NCI-H1694 treated with DMSO at 0.1 percent for 48 hours (cell line): Measurements from ENCODE around the gene LRRC3.

Experiments
- DNase-seq: peaks from one replicate; lab custom pipeline; 2025; lab: John Stamatoyannopoulos, UW

The LRRC3 gene

DNA sequence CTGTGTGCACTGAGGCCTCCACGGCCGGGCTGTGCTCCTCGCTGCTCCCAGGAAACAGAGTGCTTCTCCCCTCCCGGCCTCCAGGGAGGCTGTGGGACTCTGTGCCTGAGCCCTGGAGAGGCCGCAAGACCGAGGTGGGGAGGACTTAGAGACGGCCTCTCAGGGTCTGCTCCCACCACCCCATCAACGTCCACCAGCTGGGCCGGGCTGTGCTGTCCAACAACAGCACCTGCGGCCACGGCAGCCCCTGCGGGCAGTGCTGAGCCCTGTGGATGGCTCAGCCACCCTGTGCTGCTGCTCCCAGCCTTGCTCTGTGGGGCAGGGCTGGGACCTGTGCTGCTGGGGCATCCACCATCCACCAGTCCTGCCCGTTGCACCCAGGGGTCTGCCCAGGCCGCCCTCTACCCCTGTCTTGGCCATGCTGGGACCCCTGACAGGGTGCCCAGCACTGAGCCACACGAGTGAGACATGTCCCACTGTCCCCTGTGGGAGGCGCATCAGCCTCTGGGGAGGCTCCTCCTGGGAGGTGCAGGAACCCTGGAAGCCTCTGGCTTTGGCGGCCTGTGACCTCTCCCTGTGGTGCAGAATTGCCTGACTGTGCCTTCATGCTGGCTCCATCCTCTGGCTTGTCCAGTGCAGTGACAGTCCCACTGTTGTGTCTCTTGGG, 31.2 kb upstream of the LRRC3 start:
- no peak for DNase-seq

DNA sequence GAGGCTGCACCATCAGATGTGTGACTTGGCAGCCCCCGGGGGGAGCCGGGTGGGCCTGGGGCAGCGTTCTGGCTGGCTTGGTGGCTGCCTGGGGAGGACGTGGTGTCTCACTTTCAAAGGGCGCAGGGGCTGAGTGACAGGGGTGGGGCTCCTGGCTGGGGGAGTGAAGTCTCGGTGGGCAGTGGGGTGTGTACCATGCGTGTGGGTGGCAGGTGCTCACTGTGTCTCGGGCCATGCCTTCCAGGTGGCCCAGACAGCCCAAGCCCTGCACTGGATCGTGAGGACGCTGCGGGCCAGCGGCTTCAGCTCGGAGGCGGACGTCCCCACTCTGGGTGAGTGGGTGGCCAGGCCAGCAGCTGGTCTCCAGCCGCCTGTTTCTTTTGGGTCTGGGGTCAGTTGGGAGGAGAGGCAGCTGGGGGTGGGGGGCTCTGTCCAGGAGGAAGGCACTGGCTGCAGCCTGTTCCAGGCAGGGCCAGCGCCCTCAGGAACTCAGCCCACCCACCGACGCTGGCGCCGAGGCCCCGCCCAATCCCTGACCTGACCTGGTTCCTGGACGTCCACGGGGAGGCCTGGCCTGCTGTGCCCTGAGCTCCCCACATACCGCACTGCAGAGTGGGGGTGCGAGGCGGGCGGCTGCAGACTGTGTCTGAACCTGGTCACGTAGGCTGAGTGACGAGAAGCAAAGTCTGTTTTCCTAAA, 30.6 kb upstream of the LRRC3 start:
- no peak for DNase-seq

DNA sequence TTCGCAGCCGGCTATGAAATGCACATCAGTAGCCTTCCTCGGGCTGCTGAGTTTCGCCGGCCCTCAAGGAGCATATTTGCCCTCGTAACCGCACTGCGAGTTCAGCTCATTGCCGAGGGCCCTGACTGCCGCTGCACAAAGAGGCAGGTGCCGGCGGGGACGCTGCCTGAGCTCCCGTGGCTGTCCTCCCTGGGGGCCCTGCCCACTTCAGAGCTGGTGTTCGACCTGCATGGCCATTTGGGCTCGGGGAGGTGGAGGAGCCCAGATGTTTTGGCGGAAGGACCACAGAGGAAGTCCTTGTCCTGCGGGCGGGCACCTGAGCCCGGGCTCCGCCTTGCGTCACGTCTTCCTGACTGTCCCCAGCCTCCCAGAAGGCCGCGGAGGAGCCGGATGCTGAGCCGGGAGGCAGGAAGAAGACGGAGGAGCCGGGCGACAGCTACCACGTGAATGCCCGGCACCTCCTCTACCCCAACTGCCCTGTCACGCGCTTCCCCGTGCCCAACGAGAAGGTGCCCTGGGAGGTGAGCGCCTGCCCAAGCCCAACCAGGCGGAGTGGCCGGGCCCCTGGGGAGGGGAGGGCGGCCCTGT, 29.9 kb upstream of the LRRC3 start:
- no peak for DNase-seq

DNA sequence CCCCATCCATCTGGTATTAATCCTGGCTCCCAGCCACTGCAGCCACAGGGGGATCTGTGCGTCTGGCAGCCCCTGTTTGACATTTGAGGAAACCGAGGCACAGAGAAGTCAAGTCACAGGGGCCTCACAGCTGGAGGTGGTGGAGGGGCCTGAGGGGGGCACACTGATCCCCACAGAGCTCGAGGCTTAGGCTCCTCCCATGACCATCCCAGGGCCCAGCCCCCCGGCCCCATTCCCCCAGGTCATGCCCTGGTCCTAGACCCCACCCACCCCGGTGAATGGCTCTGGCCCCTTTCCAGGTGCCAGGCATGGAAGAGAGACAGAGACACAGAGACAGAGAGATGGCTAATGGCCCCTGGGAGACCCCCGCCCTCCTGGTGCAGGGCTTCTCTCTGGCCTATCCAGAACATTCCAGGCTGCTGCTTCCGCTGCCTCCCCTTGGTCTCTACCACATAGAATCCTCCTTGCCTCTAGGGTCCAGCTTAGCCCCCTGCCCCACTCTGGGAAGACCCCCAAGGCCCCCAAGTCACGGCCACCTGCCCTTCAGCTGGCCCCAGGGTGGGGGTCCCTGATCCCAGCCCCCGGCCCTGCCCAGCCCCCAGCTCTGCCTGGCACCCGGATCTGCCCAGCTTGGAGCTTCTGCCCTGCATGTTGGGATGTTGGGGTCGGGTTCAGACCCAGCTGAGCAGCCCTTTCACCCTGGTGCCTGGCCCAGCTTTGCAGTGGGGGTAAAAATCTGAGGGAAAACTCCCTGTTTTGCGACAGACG, 29.2 kb upstream of the LRRC3 start:
- no peak for DNase-seq

DNA sequence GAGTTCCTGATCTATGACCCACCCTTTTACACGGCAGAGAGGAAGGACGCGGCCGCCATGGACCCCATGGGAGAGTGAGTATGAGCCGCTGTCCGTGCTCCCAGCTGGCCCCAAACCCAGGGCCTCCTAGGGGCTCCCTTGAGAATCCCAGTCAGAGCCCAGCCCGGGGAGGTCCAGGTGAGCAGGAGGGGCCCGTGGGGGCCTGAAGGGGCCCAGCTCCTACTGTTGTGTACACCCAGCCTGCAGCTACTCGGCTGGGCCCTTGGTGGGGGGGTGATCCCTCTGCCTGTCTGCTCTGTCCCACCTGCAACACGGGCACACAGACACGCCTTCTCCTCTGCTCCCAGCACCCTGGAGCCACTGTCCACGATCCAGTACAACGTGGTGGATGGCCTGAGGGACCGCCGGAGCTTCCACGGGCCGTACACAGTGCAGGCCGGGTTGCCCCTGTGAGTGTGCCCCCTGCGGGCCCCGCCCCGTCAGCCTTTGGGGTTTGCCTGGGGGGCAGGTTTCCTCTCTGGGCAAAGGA, 28.6 kb upstream of the LRRC3 start:
- DNase-seq: no peak

DNA sequence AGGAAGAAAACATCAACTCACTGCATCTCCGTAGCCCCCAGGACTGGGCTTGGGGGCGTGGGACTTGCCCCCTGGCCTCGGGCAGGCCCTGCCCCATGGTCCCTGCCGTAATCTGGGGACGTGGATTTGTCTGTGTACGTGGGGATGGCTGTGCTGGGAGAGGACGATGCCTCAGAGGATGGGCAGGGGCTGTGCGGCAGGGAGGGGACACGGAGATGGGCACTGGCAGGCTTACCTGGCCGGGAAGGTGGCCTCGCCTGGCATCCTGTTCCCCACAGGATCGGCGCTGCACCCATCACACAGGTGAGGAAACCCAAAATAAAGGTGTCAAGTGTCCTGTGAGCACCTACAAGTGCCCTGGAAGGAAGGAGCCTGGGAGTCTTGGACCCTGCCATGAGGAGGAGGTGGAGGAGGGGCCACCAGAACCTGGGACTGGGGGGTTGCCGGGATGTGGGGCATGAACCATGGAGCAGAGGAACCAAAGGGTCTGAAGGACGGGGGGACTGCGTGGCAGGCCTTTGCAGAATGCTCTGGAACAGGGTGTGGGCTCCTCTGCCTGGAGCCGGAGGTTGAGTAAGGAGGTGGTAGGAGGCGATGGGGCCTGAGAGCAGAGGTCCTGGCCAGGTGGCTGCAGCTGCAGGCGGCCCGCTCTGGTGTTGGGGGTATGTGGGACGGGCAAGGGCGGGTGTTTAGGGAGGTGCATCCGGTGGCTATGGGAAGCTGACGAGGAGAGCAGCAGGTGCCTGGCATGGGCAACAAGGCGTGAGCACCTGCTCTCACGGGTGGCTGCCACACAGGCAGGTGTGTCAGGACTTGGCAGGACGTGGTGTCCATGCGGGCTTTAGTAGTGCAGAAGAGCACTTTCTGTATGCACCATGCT, 27.8 kb upstream of the LRRC3 start:
- no peak for DNase-seq

DNA sequence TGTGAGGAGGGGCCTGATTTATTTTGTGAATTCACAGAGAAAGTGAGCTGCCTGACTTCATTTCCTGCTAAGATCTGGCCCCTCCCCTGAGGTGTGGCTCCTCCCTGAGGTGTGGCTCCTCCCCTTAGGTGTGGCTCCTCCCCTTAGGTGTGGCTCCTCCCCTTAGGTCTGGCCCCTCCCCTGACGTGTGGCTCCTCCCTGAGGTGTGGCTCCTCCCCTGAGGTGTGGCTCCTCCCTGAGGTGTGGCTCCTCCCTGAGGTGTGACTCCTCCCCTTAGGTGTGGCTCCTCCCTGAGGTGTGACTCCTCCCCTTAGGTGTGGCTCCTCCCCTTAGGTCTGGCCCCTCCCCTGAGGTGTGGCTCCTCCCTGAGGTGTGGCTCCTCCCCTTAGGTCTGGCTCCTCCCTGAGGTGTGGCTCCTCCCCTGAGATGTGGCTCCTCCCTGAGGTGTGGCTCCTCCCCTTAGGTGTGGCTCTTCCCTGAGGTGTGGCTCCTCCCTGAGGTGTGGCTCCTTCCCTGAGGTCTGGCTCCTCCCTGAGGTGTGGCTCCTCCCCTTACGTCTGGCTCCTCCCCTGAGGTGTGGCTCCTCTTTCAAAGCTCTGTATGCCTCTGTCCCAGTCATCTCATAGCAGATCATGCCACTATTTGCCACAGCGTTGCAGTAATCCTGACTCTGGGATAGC, 26.9 kb upstream of the LRRC3 start:
- no peak for DNase-seq

DNA sequence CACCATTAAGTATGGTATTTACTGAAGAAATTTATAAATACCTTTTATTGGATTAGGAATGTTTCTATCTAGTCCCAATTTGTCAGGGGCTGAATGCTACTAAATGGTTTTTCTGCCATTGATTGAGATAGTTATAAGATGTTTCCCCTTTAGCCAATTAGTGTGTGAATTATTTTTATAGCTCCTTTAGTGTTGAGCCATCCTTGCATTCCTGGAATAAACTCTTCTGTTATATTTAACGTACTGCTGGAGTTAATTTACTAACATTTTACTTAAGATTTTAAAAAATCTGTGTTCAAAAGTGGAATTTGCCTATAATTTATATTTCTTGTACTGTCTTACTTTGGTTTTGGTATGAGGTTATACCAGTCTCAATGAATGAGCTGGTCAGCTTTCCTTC, 25.4 kb upstream of the LRRC3 start:
- DNase-seq: no peak

DNA sequence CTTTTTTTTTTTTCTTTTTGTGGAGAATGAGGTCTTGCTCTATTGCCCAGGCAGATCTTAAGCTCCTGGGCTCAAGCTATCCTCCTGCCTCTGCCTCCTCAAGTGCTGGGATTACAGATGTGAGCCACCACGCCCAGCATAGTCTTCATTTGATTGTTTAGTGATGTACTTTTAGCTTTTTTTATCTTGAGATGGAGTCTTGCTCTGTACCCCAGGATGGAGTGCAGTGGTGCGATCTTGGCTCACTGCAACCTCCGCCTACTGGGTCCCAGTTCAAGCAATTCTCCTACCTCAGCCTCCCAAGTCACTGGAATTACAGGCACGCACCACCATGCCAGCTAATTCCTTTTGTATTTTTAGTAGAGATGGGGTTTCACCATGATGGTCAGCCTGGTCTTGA, 24.0 kb upstream of the LRRC3 start:
- DNase-seq: no peak

DNA sequence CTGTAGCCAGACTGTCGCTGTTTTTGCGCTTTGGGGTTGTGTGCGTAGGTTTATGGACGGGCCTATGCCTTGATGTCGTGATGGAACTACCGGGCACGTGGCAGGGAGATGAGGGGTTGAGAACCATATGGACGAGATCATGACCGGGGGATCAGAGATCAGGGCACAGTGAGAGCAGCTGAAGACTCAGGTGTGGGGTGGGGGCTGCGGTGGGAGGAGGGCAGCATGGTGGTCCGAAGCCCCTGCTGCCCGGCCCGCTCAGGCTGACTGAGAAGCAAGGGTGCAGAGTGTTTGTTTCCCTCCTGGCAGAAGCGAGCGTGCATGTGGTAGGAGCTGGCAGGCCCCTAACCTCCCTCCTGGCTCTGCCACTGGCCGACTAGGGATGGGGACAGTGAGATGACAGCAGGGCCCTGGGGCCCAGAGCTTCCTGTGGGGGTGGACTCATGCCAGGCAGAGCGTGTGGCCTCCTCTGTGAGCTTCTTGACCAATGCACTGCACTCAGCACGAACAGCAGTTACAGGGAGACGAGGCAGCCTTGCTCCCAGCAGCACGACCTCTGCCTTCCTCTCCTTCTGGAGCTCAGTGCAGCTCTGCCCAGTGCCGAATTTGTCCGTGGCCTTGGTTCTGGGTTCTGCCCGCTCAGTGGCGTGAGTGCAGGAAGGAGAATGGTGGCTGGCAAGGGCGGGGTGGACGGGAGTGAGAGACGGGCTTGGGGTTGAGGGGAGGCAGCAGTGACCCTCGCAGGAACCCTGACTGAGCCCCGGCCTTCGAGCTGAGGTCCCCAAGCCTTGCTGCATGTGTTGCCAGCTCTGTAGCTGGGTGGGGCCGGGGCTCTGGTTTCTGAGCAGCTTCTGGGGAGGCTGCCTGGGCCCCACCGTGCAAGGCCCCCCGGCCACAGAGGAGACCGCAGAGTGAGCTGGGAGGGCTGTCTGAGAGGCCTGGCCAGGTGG, 22.2 kb upstream of the LRRC3 start:
- no peak for DNase-seq

DNA sequence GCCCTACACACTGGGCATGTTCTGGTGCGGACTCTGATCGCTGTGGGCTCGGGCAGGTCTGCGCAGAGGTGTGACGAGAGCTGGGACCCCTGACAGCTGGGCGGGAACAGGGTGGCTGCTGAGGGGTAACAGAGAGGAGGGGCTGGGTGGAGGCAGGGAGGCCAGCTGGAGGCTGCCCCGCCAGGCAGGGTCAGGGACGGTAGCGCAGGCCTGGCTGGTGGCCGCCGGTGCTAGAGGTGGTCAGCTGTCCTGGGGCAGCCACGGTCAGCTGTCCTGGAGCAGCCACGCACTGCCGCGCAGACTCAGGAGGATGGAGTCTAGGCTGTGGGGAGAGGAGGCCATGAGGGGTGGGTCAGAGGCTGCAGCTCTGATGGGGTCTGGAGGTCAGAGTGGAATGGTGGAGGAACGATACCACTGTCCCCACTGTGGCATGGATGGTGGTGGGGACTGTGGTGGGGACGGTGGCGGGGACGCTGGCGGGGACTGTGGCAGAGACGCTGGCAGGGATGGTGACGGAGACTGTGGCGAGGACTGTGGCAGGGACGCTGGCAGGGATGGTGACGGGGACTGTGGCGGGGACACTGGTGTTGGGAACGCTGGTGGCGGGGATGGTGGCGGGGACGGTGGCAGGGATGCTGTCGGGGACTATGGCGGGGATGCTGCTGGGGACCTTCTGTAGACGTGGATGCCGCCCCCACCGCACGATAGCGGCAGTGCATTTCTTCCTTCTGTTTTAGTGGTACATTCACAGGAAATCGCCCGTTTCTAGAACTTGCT, 21.3 kb upstream of the LRRC3 start:
- no peak for DNase-seq

DNA sequence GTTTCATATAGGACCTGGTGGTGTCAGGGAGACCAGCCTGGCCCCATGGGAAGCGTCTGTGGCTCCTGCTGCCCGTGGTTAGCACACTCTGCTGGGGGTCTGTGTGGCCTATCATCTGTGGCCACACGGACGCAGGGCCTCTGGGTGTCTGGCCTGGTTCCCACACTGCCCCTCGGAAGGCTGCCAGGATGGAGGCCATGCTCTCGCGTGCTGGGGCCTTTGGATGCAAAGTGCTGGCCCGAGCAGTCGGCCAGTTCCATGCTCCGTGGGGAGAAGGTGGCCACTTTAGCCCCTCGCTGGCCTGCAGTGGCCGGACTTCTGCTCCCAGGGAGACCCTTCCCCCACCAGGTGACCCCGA, 20.8 kb upstream of the LRRC3 start:
- no peak for DNase-seq

DNA sequence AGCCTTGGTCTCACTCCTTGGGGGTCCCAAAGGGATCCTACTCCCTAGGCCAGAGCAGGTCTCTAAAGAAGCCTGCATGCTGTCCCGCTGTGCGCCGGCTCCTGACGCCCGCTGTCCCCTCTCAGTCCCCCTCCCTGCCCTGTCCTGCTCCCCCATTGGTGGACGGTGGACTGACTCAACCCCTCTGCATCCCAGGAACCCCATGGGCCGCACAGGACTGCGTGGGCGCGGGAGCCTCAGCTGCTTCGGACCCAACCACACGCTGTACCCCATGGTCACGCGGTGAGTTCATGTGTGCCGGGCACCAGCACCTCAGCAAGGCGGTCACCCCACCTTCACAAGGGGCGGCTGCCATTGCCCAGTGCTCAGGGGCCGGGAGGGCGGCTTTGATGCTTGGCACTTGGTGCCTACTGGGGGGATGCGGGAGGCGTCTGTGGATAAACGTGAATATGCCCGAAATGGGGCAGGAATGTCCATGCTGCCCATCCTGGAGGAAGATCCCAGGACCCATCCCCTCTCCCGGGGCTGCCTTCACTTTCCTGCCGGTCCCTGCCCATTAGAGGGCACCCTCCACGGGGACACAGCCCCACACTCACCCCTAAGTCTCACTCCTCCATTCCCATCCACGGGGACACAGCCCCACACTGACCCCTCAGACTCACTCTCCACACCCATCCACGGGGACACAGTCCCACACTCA, 20.2 kb upstream of the LRRC3 start:
- DNase-seq: no peak

DNA sequence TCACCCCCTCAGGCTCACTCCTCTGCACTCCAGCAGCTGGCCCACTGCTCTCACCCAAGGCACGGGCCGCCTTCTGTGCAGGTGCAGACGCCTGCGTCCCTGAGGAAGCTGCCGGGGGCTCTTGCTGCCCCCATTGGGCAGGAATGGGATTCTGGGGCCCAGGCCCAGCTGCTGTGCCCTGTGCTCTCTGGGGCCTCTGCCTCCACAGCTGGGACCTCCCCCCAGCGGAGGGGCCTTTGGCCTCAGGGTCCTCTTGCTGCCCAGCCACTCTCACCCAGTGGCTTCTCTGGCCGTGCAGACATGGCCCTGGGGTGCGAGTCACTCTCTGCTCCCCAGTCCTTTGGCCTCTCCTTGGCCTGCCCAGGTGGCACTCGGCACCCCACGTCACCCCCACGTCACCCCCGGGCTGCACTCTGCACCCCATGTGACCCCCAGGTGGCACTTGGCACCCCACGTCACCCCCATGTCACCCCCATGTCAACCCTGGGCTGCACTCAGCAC, 19.1 kb upstream of the LRRC3 start:
- DNase-seq: no peak

DNA sequence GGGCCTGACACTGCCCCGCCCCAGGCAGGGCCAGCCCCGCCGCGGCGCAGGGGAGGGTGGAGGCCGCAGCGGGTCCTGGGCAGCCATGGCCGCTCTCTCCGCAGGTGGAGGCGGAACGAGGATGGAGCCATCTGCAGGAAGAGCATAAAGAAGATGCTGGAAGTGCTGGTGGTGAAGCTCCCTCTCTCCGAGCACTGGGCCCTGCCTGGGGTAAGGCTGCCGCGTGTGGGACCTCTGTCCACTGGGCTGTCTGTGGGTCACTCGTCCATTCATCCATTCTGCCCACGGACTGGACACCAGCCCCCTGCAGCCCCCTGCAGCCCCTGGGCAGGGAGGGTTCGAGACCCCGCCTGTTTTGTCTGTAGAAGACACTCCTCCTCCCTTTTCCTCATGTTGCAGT, 18.4 kb upstream of the LRRC3 start:
- DNase-seq: no peak

DNA sequence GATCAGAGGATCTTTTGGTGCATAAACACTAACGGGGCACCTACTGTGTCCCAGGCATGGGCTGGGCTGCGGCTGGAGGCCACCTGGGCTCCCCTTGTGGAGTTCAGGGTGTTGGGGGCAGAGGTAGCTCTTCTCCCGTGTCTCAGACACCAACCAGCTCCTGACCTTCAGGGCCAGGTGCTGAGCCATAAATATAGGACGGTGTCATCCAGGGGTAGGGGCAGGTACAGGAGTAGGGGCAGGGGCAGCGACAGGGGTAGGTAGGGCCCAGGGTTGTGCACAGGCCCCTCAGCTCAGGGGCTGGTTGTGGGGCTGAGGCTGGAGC, 18.0 kb upstream of the LRRC3 start:
- DNase-seq: no peak

DNA sequence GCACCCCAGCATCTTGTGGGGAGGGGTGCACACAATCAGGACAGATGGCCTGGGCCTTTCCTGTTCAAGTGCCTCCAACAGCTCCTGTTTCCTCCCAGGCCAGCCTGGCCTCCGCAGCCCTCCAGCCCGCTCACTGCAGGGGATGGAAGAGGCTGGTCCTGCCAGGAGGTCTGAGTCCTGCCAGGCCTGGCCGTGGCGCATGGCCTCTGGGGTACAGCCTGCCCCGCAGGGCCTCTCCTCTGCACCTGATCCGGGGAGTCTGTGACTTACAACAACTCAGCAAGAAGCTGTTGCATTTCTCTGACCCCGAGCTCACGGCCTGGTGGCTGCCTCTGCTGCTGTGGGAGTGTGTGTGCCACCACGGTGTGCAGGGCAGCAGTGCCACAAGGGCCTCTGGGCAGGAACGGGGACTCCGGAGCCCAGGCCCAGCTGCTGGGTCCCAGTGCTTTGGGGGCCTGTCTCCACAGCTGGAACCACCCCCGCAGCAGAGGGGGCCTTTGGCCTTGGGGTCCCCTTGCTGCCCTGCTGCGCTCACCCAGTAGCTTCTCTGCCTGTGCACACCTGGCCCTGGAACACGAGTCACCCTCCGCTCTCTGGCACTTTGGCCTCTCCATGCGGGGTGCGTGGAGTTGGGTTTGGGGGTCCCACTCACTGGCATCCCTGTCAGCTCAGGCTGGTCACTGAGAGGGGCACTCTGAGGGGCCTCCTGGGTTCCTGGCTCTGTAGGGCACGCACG, 17.4 kb upstream of the LRRC3 start:
- no peak for DNase-seq
